Esophagus muscularis mucosa (tissue), 2 donors: ENCODE results near the gene TRAF5.

Source experiments
- EP300 ChIP-seq: sonication (generic); formaldehyde crosslinking; IDR thresholded peaks from one replicate; pipeline ENCODE4 v1.6.1; 2017; ENCODE audit warnings: antibody characterized with exemption
- POLR2A ChIP-seq: fragments of 450-650 bp; IDR thresholded peaks from one replicate; pipeline ENCODE4 v1.6.1; 2017; ENCODE audit warnings: antibody characterized with exemption, moderate library complexity, mild to moderate bottlenecking, low read depth

- TF ChIP-seq POLR2A (no peak), EP300 (no peak)
Observed at GRCh38 chr1:211320980-211321379, 5.7 kb upstream of the TRAF5 start.
